Keratinocyte (primary cell): ENCODE data around the gene LYPLA2. TPM values are rescaled to one million over a fixed set of nuclear protein-coding genes. Genes with fewer than 3 reads are reported as not detected.

Source experiments
- DNase-seq: peaks from one replicate; pipeline ENCODE4 v3.0.0-alpha.2; 2011; ENCODE audit warnings: low read depth, missing footprints, low spot score
- FAIRE-seq: peaks from 2 replicates; lab custom pipeline; 2011; peaks lifted over from hg19 to GRCh38; lab: Jason Lieb, UNC
- H2AFZ ChIP-seq: 2 replicates; pipeline ENCODE4 v1.6.0; 2012; ENCODE audit warnings: low read length, control low read depth, inconsistent platforms; ENCODE audit not compliant: control insufficient read depth
- H3K27ac ChIP-seq: 2 replicates; pipeline ENCODE4 v1.5.1; 2011; ENCODE audit warnings: low read length; ENCODE audit not compliant: control insufficient read depth, insufficient read depth
- H3K27me3 ChIP-seq: 3 replicates; pipeline ENCODE4 v1.6.0; 2011; ENCODE audit warnings: low read length; ENCODE audit not compliant: control insufficient read depth, insufficient read depth; ENCODE audit errors: extremely low read depth
- H3K36me3 ChIP-seq, 2 experiments: 2 replicates in 1 of 2; 3 replicates in 1 of 2; pipeline ENCODE4 v1.5.1; 2011; ENCODE audit warnings: low read length in 2 of 2, mild to moderate bottlenecking in 1 of 2; ENCODE audit not compliant: control insufficient read depth in 2 of 2, insufficient read depth in 2 of 2; ENCODE audit errors: extremely low read depth in 1 of 2
- H3K4me1 ChIP-seq: 3 replicates; pipeline ENCODE4 v1.5.1; 2011; ENCODE audit warnings: low read length; ENCODE audit not compliant: control insufficient read depth, insufficient read depth; ENCODE audit errors: extremely low read depth
- H3K4me2 ChIP-seq: 3 replicates; pipeline ENCODE4 v1.6.0; 2011; ENCODE audit warnings: low read depth, low read length; ENCODE audit not compliant: control insufficient read depth, insufficient read depth; ENCODE audit errors: extremely low read depth
- H3K4me3 ChIP-seq, 3 experiments: fragments of 200-600 bp in 1 of 3; sonication (generic) in 1 of 3; 2 replicates in 2 of 3; 3 replicates in 1 of 3; pipeline ENCODE4 v1.5.1; 2011 to 2016; ENCODE audit warnings: low read length in 3 of 3, mild to moderate bottlenecking in 3 of 3, control low read depth in 2 of 3, inconsistent platforms in 1 of 3, low read depth in 1 of 3, mixed read lengths in 1 of 3, mixed run types in 1 of 3, moderate library complexity in 1 of 3; ENCODE audit not compliant: control insufficient read depth in 2 of 3, insufficient read depth in 2 of 3; ENCODE audit errors: extremely low read depth in 1 of 3
- H3K79me2 ChIP-seq: 2 replicates; pipeline ENCODE4 v1.6.0; 2012; ENCODE audit warnings: low read length; ENCODE audit not compliant: control insufficient read depth, insufficient read depth
- H3K9ac ChIP-seq: 3 replicates; pipeline ENCODE4 v1.6.0; 2011; ENCODE audit warnings: low read length; ENCODE audit not compliant: control insufficient read depth, insufficient read depth; ENCODE audit errors: extremely low read depth
- H3K9me1 ChIP-seq: 3 replicates; pipeline ENCODE4 v1.6.0; 2011; ENCODE audit warnings: low read length; ENCODE audit not compliant: control insufficient read depth, insufficient read depth; ENCODE audit errors: extremely low read depth
- H3K9me3 ChIP-seq: 2 replicates; pipeline ENCODE4 v1.5.1; 2012; ENCODE audit warnings: low read depth, low read length; ENCODE audit not compliant: control insufficient read depth
- H4K20me1 ChIP-seq: 3 replicates; pipeline ENCODE4 v1.6.0; 2011; ENCODE audit warnings: low read length; ENCODE audit not compliant: control insufficient read depth, insufficient read depth; ENCODE audit errors: extremely low read depth
- CTCF ChIP-seq, 3 experiments: IDR thresholded peaks in 1 of 3; conservative IDR thresholded peaks in 1 of 3; optimal IDR thresholded peaks in 1 of 3; 2 replicates in 2 of 3; 3 replicates in 1 of 3; pipeline versions ENCODE3 to v1.5.1; 2011; ENCODE audit warnings: low read length in 3 of 3, mild to moderate bottlenecking in 3 of 3, moderate library complexity in 2 of 3, control low read depth in 1 of 3, inconsistent platforms in 1 of 3; ENCODE audit not compliant: insufficient read depth in 2 of 3; ENCODE audit errors: extremely low read depth in 1 of 3
- EZH2 ChIP-seq: IDR thresholded peaks from one replicate; pipeline ENCODE4 v1.6.1; 2012; ENCODE audit warnings: inconsistent platforms, mild to moderate bottlenecking, low read length, moderate library complexity
- dilution Hi-C: fragments of 300-500 bp; cut with MboI; formaldehyde crosslinking; loops from one replicate; pipeline ENCODE4 v1.7.0; 2020; ENCODE audit warnings: low sequenced_read_pairs; ENCODE audit not compliant: extremely low pct_ligation_motif_present
- polyA plus RNA-seq, 5 experiments: library from polyadenylated mRNA; depleted of rRNA in 3 of 5; stranded (reverse) in 3 of 5; stranded (forward) in 1 of 5; unstranded in 1 of 5; fragments of >200 nt; gene quantifications; 1 replicate in 1 of 5; 2 replicates in 3 of 5; 3 replicates in 1 of 5; pipeline versions ENCODE4 v1.2.1 to v1.2.3, GENCODE V29; 2011 to 2012; ENCODE audit warnings: missing spikeins in 2 of 5, low read depth in 1 of 5, low replicate concordance in 1 of 5

LYPLA2 gene
- polyA plus RNA-seq, 1 donor (not counting 4 experiments of a cell fraction or from before 2014, with no cell fraction given) = 51.7 TPM

- TF ChIP-seq CTCF (optimal IDR thresholded peaks at IDR 0.05 in 1 of 3, IDR thresholded peaks at IDR 0.05 in 1 of 3, conservative IDR thresholded peaks at IDR 0.05 in 1 of 3; ENCODE audit: extremely low read depth in 1 of 3, insufficient read depth in 2 of 3, low read length in 3 of 3) (peak in 2 of 3 experiments; percentile 24 to 61), EZH2 (no peak)
- Histone ChIP-seq H3K27me3 (no peaks in the 10 kb centered on the region), H3K36me3 (peaks cover 5 to 16% of the 10 kb centered on the region in 2 experiments), H3K9me3 (no peaks in the 10 kb centered on the region), H4K20me1 (peaks cover 6% of the 10 kb centered on the region), H3K79me2 (peaks cover 64% of the 10 kb centered on the region), H3K4me3 (peak overlapping the region in 1 of 3 experiments; percentile 69), H3K4me1 (peaks cover 30% of the 10 kb centered on the region), H3K27ac (no peak overlapping the region), H3K9me1 (peaks cover 5% of the 10 kb centered on the region), H2AFZ (no peak overlapping the region), H3K4me2 (peak overlapping the region; percentile 88), H3K9ac (peak overlapping the region; percentile 4)
- FAIRE-seq (peak; percentile 81), DNase-seq (peak; percentile 41)
- dilution Hi-C loops = no loop called here
Observed at GRCh38 chr1:23745515-23745914, 45.4 kb upstream of the LYPLA2 start.

GRCh38 chr1:23748016-23748415 lies 42.9 kb upstream of the LYPLA2 start:
- Histone ChIP-seq H3K27ac (no peak overlapping the region), H3K79me2 (peaks cover 77% of the 10 kb centered on the region), H4K20me1 (peaks cover 6% of the 10 kb centered on the region), H3K36me3 (peaks cover 23 to 33% of the 10 kb centered on the region in 2 experiments), H3K4me3 (no peak overlapping the region), H3K9me1 (peaks cover 2% of the 10 kb centered on the region), H3K9me3 (no peaks in the 10 kb centered on the region), H3K9ac (no peak overlapping the region), H3K4me2 (no peak overlapping the region), H3K27me3 (no peaks in the 10 kb centered on the region), H2AFZ (no peak overlapping the region), H3K4me1 (peaks cover 22% of the 10 kb centered on the region)
- dilution Hi-C loops = no loop called here
- FAIRE-seq (no peak), DNase-seq (no peak)
- TF ChIP-seq CTCF (optimal IDR thresholded peaks at IDR 0.05 in 1 of 3, IDR thresholded peaks at IDR 0.05 in 1 of 3, conservative IDR thresholded peaks at IDR 0.05 in 1 of 3; ENCODE audit: extremely low read depth in 1 of 3, insufficient read depth in 2 of 3, low read length in 3 of 3) = no peak
- TF ChIP-seq EZH2 = no peak
